HEK293 (cell line): ENCODE results near the gene DUXA.

Experiments
- CTCF ChIA-PET: fragments of 350-600 bp; formaldehyde crosslinking; extraction: SDS; loops from one replicate; lab custom pipeline; 2021; ENCODE audit warnings: antibody characterized with exemption; lab: Yijun Ruan, JAX
- POLR2A ChIA-PET: fragments of 300-600 bp; formaldehyde crosslinking; extraction: SDS; loops from one replicate; lab custom pipeline; 2020; ENCODE audit warnings: antibody characterized with exemption, inconsistent platforms; lab: Yijun Ruan, JAX
- H3K27ac ChIP-seq: fragments of 200-500 bp; sonication (Bioruptor generic); 2 replicates; pipeline ENCODE4 v1.5.1; 2014; ENCODE audit warnings: low read depth, low read length, control low read depth, inconsistent platforms; ENCODE audit errors: extremely low read depth
- H3K36me3 ChIP-seq, 2 experiments: fragments of 200-500 bp in 1 of 2; sonication (Bioruptor generic) in 1 of 2; 1 replicate in 1 of 2; 2 replicates in 1 of 2; pipeline ENCODE4 v1.5.1; 2014 to 2017; ENCODE audit warnings: inconsistent platforms in 2 of 2, low read length in 2 of 2; ENCODE audit not compliant: control insufficient read depth in 2 of 2, insufficient read depth in 1 of 2
- H3K4me1 ChIP-seq: fragments of 200-500 bp; sonication (Bioruptor generic); 2 replicates; pipeline ENCODE4 v1.5.1; 2014; ENCODE audit warnings: mild to moderate bottlenecking, low read length, inconsistent platforms; ENCODE audit not compliant: control insufficient read depth, insufficient read depth
- H3K4me3 ChIP-seq: 2 replicates; pipeline ENCODE4 v1.5.1; 2011; ENCODE audit warnings: low read depth, mild to moderate bottlenecking, control low read depth, low read length, moderate library complexity
- H3K9me3 ChIP-seq: fragments of 200-500 bp; sonication (Bioruptor generic); 2 replicates; pipeline ENCODE4 v1.5.1; 2014; ENCODE audit warnings: low read depth, low read length, inconsistent platforms; ENCODE audit not compliant: control insufficient read depth, insufficient read depth
- GLIS1 ChIP-seq: fragments of 450-650 bp; formaldehyde crosslinking; IDR thresholded peaks from 2 replicates; pipeline ENCODE4 v1.5.1; 2016; ENCODE audit warnings: missing biosample characterization, missing genetic modification characterization
- GLIS2 ChIP-seq: fragments of 450-650 bp; formaldehyde crosslinking; IDR thresholded peaks from 2 replicates; pipeline ENCODE4 v1.5.1; 2016; ENCODE audit warnings: missing biosample characterization, missing genetic modification characterization
- KLF16 ChIP-seq: fragments of 450-650 bp; formaldehyde crosslinking; IDR thresholded peaks from 2 replicates; pipeline ENCODE4 v1.5.1; 2017; ENCODE audit warnings: missing biosample characterization, missing genetic modification characterization
- KLF9 ChIP-seq: fragments of 450-650 bp; formaldehyde crosslinking; IDR thresholded peaks from 2 replicates; pipeline ENCODE4 v1.5.1; 2016; ENCODE audit warnings: missing biosample characterization, missing genetic modification characterization, low read depth
- ZFHX2 ChIP-seq: fragments of 450-650 bp; formaldehyde crosslinking; conservative IDR thresholded peaks from 2 replicates; pipeline ENCODE4 v1.5.1; 2016; ENCODE audit warnings: missing biosample characterization, missing genetic modification characterization
- ZFP3 ChIP-seq: fragments of 450-650 bp; formaldehyde crosslinking; IDR thresholded peaks from 2 replicates; pipeline ENCODE4 v1.5.1; 2016; ENCODE audit warnings: low read depth, missing biosample characterization, missing genetic modification characterization
- ZFP37 ChIP-seq: fragments of 450-650 bp; formaldehyde crosslinking; IDR thresholded peaks from 2 replicates; pipeline ENCODE4 v1.5.1; 2016; ENCODE audit warnings: missing biosample characterization, missing genetic modification characterization
- ZNF184 ChIP-seq: fragments of 450-650 bp; IDR thresholded peaks from 2 replicates; pipeline ENCODE4 v1.5.1; 2018; ENCODE audit warnings: missing biosample characterization, mild to moderate bottlenecking, missing genetic modification characterization
- ZNF221 ChIP-seq: fragments of 450-650 bp; formaldehyde crosslinking; IDR thresholded peaks from 2 replicates; pipeline ENCODE4 v1.5.1; 2017; ENCODE audit warnings: missing biosample characterization, missing genetic modification characterization, borderline replicate concordance
- ZNF335 ChIP-seq: fragments of 450-650 bp; formaldehyde crosslinking; conservative IDR thresholded peaks from 2 replicates; pipeline ENCODE4 v1.5.1; 2016; ENCODE audit warnings: missing biosample characterization, missing genetic modification characterization
- ZNF350 ChIP-seq: fragments of 450-650 bp; formaldehyde crosslinking; IDR thresholded peaks from 2 replicates; pipeline ENCODE4 v1.5.0; 2017; ENCODE audit warnings: missing biosample characterization, mild to moderate bottlenecking, missing genetic modification characterization
- ZNF37A ChIP-seq: fragments of 450-650 bp; IDR thresholded peaks from 2 replicates; pipeline ENCODE4 v1.5.1; 2018; ENCODE audit warnings: missing biosample characterization, missing genetic modification characterization
- ZNF391 ChIP-seq: fragments of 450-650 bp; formaldehyde crosslinking; IDR thresholded peaks from 2 replicates; pipeline ENCODE4 v1.5.1; 2016; ENCODE audit warnings: low read depth, missing biosample characterization, missing genetic modification characterization, borderline replicate concordance
- ZNF404 ChIP-seq: fragments of 450-650 bp; formaldehyde crosslinking; IDR thresholded peaks from 2 replicates; pipeline ENCODE4 v1.5.1; 2017; ENCODE audit warnings: missing biosample characterization, missing genetic modification characterization
- ZNF560 ChIP-seq: fragments of 450-650 bp; formaldehyde crosslinking; IDR thresholded peaks from 2 replicates; pipeline ENCODE4 v1.5.1; 2017; ENCODE audit warnings: missing biosample characterization, missing genetic modification characterization, borderline replicate concordance
- ZNF610 ChIP-seq: fragments of 450-650 bp; formaldehyde crosslinking; IDR thresholded peaks from 2 replicates; pipeline ENCODE4 v1.5.1; 2016; ENCODE audit warnings: missing biosample characterization, missing genetic modification characterization, borderline replicate concordance
- ZNF629 ChIP-seq: fragments of 450-650 bp; formaldehyde crosslinking; IDR thresholded peaks from 2 replicates; pipeline ENCODE4 v1.5.1; 2017; ENCODE audit warnings: missing biosample characterization, missing genetic modification characterization
- ZNF747 ChIP-seq: fragments of 450-650 bp; formaldehyde crosslinking; IDR thresholded peaks from 2 replicates; pipeline ENCODE4 v1.5.1; 2016; ENCODE audit warnings: missing biosample characterization, missing genetic modification characterization
- ZNF777 ChIP-seq: fragments of 450-650 bp; formaldehyde crosslinking; IDR thresholded peaks from 2 replicates; pipeline ENCODE4 v1.5.1; 2017; ENCODE audit warnings: missing biosample characterization, missing genetic modification characterization, borderline replicate concordance
- ZNF792 ChIP-seq: fragments of 450-650 bp; formaldehyde crosslinking; IDR thresholded peaks from 2 replicates; pipeline ENCODE4 v1.5.1; 2016; ENCODE audit warnings: missing biosample characterization, missing genetic modification characterization
- TF ChIP-seq, protein P1 (sequence below): fragments of 450-650 bp; formaldehyde crosslinking; IDR thresholded peaks from 2 replicates; pipeline ENCODE4 v1.5.1; 2016; ENCODE audit warnings: missing biosample characterization, missing genetic modification characterization
- TF ChIP-seq, protein P2 (sequence below): fragments of 450-650 bp; formaldehyde crosslinking; conservative IDR thresholded peaks from 2 replicates; pipeline ENCODE4 v1.5.1; 2016; ENCODE audit warnings: low read depth, missing biosample characterization, missing genetic modification characterization
- TF ChIP-seq, protein P3 (sequence below): fragments of 450-650 bp; formaldehyde crosslinking; IDR thresholded peaks from 2 replicates; pipeline ENCODE4 v1.5.1; 2016; ENCODE audit warnings: missing biosample characterization, missing genetic modification characterization
- TF ChIP-seq, protein P4 (sequence below): fragments of 450-650 bp; formaldehyde crosslinking; optimal IDR thresholded peaks from 2 replicates; pipeline ENCODE3; 2016; ENCODE audit warnings: missing biosample characterization, mild to moderate bottlenecking, missing genetic modification characterization

Gene DUXA

DNA sequence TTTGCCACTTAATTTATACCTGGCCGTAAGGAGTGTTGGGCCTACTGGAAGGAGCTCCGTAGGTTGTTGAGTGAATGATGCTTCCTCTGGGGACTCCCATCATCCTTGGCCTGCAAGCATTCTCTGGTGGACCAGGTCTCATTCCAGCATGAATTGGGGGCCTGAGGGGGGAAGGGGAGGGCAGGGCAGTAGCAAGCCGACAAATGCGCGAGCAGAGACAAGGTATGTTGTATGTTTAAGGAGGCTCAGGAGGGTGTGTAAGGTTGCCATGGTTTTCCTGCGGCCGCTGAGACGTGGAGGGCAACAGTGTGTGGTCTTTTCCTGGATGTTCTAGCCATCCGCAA lies 24.8 kb upstream of the DUXA start:
- Histone ChIP-seq H3K36me3 (peaks cover 26 to 43% of the 10 kb centered on the region in 2 experiments), H3K9me3 (peaks cover 6% of the 10 kb centered on the region; the same call in 1 of the 2 replicates), H3K27ac (peak overlapping the region; percentile 89), H3K4me3 (peak overlapping the region; percentile 97), H3K4me1 (no peaks in the 10 kb centered on the region)
- TF ChIP-seq, protein P1, sequence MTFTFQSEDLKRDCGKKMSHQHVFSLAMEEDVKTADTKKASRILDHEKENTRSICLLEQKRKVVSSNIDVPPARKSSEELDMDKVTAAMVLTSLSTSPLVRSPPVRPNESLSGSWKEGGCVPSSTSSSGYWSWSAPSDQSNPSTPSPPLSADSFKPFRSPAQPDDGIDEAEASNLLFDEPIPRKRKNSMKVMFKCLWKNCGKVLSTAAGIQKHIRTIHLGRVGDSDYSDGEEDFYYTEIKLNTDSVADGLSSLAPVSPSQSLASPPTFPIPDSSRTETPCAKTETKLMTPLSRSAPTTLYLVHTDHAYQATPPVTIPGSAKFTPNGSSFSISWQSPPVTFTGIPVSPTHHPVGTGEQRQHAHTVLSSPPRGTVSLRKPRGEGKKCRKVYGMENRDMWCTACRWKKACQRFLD: no peak
- TF ChIP-seq ZFP3: no peak
- TF ChIP-seq ZNF335 (tag by site-specific recombination): peak; percentile 30; the same call in 1 of the 2 replicates
- TF ChIP-seq ZFP37 (tag by site-specific recombination): no peak
- 0 out of 2 replicates have a peak, but pooled peaks have one; percentile 1 for TF ChIP-seq GLIS2 (tag by site-specific recombination)
- TF ChIP-seq ZNF37A (tag by site-specific recombination): no peak
- POLR2A ChIA-PET: interaction anchor here (0.5 to 2.1 kb wide), 4 partner anchors 10 to 48 kb away, joined by 3 to 17 read pairs (median 4); partner anchors contain the start of gene ZNF805
- CTCF ChIA-PET: no interaction called here

DNA sequence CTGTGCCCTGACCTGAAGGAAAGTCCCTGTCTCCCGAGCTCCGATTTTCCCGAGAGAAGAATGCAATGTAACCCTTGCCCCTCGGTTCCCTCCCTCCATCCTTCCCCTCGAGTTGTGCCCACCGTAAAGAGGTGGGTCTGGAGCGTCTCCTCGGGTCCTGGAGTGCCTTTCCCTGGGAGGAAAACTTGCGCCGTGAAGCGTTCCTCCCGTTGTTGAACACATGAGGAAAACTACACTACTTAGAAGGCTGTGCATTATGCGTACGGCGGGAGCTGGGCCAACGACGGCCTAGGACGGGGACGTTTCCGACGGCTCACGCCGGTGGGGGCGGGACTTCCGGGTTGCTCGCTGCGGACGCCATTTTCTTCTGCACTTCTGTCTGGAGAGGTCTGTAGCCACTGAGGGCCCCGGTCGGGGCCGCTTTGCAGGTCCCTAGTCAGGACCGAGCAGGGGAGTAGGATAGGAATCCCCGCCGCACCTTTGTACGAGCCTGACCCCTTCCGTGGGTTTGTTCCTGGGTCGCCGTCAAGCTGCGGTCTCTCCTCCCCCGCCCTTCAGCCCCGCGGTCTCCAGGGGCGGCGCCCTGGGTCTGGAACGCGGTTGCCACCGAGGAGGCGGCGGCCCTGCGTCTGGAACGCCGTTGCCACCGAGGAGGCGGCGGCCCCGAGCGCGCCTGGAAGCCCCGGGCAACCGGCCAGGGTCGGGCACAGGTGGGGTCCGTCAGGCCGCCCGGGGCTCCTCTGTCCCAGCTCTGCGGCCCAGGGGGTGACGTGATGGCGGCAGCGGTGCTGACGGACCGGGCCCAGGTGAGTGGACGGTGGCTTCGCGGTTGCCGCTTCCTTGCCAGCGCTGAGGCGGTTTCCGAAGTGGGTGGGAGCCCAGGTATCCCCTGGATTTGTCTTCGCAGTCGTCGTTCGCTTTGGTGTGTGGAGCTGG lies 24.1 kb upstream of the DUXA start, which contains the start of gene ZNF264:
TSS of gene ZNF264 (plus strand) at position 360 of the 936 bp plus-strand sequence. CDS start at position 774, 414 bp downstream.
- ChIA-PET CTCF (interaction anchor here (0.5 to 0.9 kb wide), 2 partner anchors 21 to 799 kb away, joined by 3 to 5 read pairs; no protein-coding TSS in a partner anchor), POLR2A (interaction anchor here (0.5 to 2.1 kb wide), 7 partner anchors 11 to 198 kb away, joined by 3 to 17 read pairs (median 4); partner anchors contain the start of genes ZNF304, ZNF548 and ZNF805)
- Histone ChIP-seq H3K9me3 (peaks cover 6% of the 10 kb centered on the region; the same call in 1 of the 2 replicates), H3K27ac (peak within 1 kb of the TSS; percentile 89), H3K36me3 (peaks cover 20 to 37% of the 10 kb centered on the region in 2 experiments), H3K4me1 (no peaks in the 10 kb centered on the region), H3K4me3 (peak within 1 kb of the TSS; percentile 97)
- TF ChIP-seq, protein P2, sequence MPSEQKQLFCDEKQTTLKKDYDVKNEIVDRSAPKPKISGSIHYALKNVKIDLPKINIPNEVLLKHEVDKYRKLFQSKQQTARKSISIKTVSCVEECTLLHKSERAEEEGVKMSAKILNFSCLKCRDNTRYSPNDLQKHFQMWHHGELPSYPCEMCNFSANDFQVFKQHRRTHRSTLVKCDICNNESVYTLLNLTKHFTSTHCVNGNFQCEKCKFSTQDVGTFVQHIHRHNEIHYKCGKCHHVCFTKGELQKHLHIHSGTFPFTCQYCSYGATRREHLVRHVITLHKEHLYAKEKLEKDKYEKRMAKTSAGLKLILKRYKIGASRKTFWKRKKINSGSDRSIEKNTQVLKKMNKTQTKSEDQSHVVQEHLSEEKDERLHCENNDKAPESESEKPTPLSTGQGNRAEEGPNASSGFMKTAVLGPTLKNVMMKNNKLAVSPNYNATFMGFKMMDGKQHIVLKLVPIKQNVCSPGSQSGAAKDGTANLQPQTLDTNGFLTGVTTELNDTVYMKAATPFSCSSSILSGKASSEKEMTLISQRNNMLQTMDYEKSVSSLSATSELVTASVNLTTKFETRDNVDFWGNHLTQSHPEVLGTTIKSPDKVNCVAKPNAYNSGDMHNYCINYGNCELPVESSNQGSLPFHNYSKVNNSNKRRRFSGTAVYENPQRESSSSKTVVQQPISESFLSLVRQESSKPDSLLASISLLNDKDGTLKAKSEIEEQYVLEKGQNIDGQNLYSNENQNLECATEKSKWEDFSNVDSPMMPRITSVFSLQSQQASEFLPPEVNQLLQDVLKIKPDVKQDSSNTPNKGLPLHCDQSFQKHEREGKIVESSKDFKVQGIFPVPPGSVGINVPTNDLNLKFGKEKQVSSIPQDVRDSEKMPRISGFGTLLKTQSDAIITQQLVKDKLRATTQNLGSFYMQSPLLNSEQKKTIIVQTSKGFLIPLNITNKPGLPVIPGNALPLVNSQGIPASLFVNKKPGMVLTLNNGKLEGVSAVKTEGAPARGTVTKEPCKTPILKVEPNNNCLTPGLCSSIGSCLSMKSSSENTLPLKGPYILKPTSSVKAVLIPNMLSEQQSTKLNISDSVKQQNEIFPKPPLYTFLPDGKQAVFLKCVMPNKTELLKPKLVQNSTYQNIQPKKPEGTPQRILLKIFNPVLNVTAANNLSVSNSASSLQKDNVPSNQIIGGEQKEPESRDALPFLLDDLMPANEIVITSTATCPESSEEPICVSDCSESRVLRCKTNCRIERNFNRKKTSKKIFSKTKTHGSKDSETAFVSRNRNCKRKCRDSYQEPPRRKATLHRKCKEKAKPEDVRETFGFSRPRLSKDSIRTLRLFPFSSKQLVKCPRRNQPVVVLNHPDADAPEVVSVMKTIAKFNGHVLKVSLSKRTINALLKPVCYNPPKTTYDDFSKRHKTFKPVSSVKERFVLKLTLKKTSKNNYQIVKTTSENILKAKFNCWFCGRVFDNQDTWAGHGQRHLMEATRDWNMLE (tag by site-specific recombination): peak; percentile 99
- TF ChIP-seq ZNF391 (tag by site-specific recombination) (no peak), ZNF747 (no peak), KLF16 (tag by site-specific recombination) (peak; percentile 64; the same call in 1 of the 2 replicates), ZNF629 (tag by site-specific recombination) (0 out of 2 replicates have a peak, but pooled peaks have one; percentile 24), ZNF560 (tag by site-specific recombination) (no peak), GLIS2 (tag by site-specific recombination) (0 out of 2 replicates have a peak, but pooled peaks have one; percentile 35), ZNF777 (tag by site-specific recombination) (peak; percentile 96), GLIS1 (peak; percentile 58), ZNF350 (tag by site-specific recombination) (peak; percentile 54; the same call in 1 of the 2 replicates), ZNF221 (tag by site-specific recombination) (no peak), ZNF335 (tag by site-specific recombination) (peak; percentile 85), ZNF792 (tag by site-specific recombination) (no peak), ZNF37A (tag by site-specific recombination) (no peak), ZNF404 (tag by site-specific recombination) (no peak), ZNF610 (tag by site-specific recombination) (0 out of 2 replicates have a peak, but pooled peaks have one; percentile 26), ZNF184 (no peak), KLF9 (tag by site-specific recombination) (peak; percentile 59), ZFHX2 (tag by site-specific recombination) (peak; percentile 43)
- TF ChIP-seq, protein P3, sequence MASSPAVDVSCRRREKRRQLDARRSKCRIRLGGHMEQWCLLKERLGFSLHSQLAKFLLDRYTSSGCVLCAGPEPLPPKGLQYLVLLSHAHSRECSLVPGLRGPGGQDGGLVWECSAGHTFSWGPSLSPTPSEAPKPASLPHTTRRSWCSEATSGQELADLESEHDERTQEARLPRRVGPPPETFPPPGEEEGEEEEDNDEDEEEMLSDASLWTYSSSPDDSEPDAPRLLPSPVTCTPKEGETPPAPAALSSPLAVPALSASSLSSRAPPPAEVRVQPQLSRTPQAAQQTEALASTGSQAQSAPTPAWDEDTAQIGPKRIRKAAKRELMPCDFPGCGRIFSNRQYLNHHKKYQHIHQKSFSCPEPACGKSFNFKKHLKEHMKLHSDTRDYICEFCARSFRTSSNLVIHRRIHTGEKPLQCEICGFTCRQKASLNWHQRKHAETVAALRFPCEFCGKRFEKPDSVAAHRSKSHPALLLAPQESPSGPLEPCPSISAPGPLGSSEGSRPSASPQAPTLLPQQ: peak; percentile 67
- TF ChIP-seq, protein P4, sequence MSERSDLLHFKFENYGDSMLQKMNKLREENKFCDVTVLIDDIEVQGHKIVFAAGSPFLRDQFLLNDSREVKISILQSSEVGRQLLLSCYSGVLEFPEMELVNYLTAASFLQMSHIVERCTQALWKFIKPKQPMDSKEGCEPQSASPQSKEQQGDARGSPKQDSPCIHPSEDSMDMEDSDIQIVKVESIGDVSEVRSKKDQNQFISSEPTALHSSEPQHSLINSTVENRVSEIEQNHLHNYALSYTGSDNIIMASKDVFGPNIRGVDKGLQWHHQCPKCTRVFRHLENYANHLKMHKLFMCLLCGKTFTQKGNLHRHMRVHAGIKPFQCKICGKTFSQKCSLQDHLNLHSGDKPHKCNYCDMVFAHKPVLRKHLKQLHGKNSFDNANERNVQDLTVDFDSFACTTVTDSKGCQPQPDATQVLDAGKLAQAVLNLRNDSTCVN: peak; percentile 49
